HG02870 (cell line): ENCODE measurements around the gene FRMD4A.
"Not testable (repeated sequence)": the region's sequence is repeated elsewhere in the genome, so short reads cannot be mapped to it uniquely, and the experiment has no call there.

Experiments
- ATAC-seq: cut with Tn5 transposase; IDR thresholded peaks from one replicate; pipeline ENCODE4 v1.9.1; 2021; ENCODE audit warnings: mild to moderate bottlenecking, moderate library complexity; ENCODE audit not compliant: unreplicated experiment

FRMD4A gene

GRCh38 chr10:14244147-14244546, 86.6 kb downstream of the FRMD4A start:
- no peak for ATAC-seq

GRCh38 chr10:14243221-14243620, 87.5 kb downstream of the FRMD4A start:
- ATAC-seq = no peak

GRCh38 chr10:14241196-14241595, 89.5 kb downstream of the FRMD4A start:
- ATAC-seq = no peak

GRCh38 chr10:14240253-14241189, 90.2 kb downstream of the FRMD4A start:
- no peak for ATAC-seq

- ATAC-seq = not testable (repeated sequence)
These were observed 92.1 kb downstream of the FRMD4A start for GRCh38 chr10:14238659-14239058.

GRCh38 chr10:14236341-14236740, 94.4 kb downstream of the FRMD4A start:
- no peak for ATAC-seq

- no peak for ATAC-seq
These were observed 95.0 kb downstream of the FRMD4A start for GRCh38 chr10:14235566-14236195.

GRCh38 chr10:14233566-14233965, 97.2 kb downstream of the FRMD4A start:
- ATAC-seq = no peak

GRCh38 chr10:14228798-14229197, 101.9 kb downstream of the FRMD4A start:
- ATAC-seq = not testable (repeated sequence)

- no peak for ATAC-seq
These were observed 105.3 kb downstream of the FRMD4A start for GRCh38 chr10:14225379-14225778.

- no peak for ATAC-seq
These were observed 110.7 kb downstream of the FRMD4A start for GRCh38 chr10:14220026-14220425.

GRCh38 chr10:14219411-14219810, 111.3 kb downstream of the FRMD4A start:
- ATAC-seq = no peak

GRCh38 chr10:14215641-14216040, 115.1 kb downstream of the FRMD4A start:
- ATAC-seq = no peak

GRCh38 chr10:14213703-14214102, 117.0 kb downstream of the FRMD4A start:
- not testable (repeated sequence) for ATAC-seq

GRCh38 chr10:14211610-14212009, 119.1 kb downstream of the FRMD4A start:
- no peak for ATAC-seq

- ATAC-seq = no peak
These were observed 122.5 kb downstream of the FRMD4A start for GRCh38 chr10:14208231-14208630.

- no peak for ATAC-seq
These were observed 125.5 kb downstream of the FRMD4A start for GRCh38 chr10:14205233-14205632.

- ATAC-seq = no peak
These were observed 129.8 kb downstream of the FRMD4A start for GRCh38 chr10:14200698-14201544.

GRCh38 chr10:14199098-14199497, 131.6 kb downstream of the FRMD4A start:
- not testable (repeated sequence) for ATAC-seq

- no peak for ATAC-seq
These were observed 132.6 kb downstream of the FRMD4A start for GRCh38 chr10:14198078-14198477.

- no peak for ATAC-seq
These were observed 134.6 kb downstream of the FRMD4A start for GRCh38 chr10:14196113-14196512.
